SIG-M5 treated with dmso at 0.1 percent for 504 hours (cell line): ENCODE results near the gene GLI3.

Source experiments
- DNase-seq: peaks from one replicate; lab custom pipeline; 2025; ENCODE audit not compliant: unreplicated experiment; lab: John Stamatoyannopoulos, UW

The GLI3 gene

GRCh38 chr7:42085531-42085930, 151.5 kb downstream of the GLI3 start:
- DNase-seq, result no peak

GRCh38 chr7:42084263-42084662, 152.7 kb downstream of the GLI3 start:
- DNase-seq, result no peak

- no peak for DNase-seq
Observed at GRCh38 chr7:42083284-42083683, 153.7 kb downstream of the GLI3 start.

DNA sequence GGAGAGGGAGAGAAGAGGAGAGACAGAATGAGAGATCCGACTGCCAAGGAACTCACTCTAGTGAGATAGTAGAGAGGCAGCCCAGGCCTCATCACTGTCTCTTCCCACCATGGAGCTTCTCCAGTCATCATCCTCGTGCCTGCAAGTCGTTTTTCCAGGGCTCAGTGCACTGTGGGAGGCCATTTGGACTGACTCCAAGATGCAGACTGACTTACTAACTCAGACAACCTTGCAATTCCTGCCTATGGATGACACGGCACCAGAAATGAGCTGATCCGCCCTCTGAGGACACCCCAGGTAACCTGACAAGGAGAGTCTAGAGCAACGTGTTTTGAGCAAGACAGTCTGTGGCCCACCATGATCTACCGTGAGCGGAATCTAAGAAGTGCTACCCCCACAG, 154.9 kb downstream of the GLI3 start:
- no peak for DNase-seq

DNA sequence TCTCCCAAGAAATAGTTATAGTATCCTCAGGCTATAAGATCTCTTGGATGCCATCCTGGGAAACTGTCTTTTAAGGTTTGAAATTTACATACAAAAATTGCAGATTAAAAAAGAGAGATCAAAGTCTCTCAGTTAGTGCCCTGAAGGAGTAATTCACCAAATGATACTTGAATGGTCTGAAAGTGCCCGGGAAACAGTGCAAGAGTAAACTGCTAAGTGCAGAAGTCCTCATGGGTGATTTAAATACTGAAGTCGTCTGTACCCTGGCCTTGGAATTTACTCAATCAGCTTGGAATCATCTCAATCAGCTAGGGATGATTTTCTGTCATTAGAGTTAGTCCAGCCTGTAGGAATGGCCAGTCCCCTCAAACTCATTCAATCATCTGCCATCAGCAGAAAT, 155.3 kb downstream of the GLI3 start:
- no peak for DNase-seq

GRCh38 chr7:42080841-42081586, 156.0 kb downstream of the GLI3 start:
- no peak for DNase-seq

GRCh38 chr7:42077271-42078135, 159.5 kb downstream of the GLI3 start:
- DNase-seq, result no peak

GRCh38 chr7:42076870-42077269, 160.1 kb downstream of the GLI3 start:
- no peak for DNase-seq

DNA sequence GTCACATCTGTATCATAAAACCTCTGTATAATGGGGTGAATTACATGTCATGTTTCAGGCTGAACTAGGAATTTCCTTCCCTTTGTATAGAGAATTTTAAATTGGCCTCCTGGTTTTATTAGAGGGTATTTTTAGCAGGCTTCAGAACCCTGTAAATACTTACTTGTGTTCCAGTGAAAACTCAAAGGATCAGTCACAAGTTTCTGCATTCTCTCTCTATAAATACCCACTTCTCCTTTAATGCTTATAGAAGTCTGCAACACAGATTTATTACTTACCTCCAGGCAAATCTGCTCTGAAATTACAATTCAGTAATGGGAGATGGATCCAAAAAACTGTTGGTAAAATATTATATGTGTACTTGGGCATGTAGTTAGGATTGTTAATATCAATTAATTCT, 161.6 kb downstream of the GLI3 start:
- no peak for DNase-seq

DNA sequence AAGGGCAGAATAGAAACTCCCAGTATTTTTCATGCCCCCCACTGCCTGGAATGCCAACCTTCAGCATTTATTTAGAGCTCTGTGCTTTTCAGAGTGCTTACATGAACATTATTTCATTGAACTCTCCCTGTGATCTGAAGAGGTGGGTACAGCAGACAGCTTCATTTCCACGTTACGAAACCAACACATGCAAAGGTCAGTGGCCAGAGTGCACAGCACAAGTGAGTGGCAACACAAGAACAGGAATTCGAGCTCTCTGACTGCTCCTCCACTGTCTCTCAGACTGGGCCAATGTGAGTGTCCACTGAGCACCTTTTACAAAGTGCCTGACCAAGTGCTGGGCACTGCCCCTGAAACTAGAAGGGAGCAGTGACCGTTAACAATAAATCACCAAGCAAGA, 162.9 kb downstream of the GLI3 start:
- no peak for DNase-seq

DNA sequence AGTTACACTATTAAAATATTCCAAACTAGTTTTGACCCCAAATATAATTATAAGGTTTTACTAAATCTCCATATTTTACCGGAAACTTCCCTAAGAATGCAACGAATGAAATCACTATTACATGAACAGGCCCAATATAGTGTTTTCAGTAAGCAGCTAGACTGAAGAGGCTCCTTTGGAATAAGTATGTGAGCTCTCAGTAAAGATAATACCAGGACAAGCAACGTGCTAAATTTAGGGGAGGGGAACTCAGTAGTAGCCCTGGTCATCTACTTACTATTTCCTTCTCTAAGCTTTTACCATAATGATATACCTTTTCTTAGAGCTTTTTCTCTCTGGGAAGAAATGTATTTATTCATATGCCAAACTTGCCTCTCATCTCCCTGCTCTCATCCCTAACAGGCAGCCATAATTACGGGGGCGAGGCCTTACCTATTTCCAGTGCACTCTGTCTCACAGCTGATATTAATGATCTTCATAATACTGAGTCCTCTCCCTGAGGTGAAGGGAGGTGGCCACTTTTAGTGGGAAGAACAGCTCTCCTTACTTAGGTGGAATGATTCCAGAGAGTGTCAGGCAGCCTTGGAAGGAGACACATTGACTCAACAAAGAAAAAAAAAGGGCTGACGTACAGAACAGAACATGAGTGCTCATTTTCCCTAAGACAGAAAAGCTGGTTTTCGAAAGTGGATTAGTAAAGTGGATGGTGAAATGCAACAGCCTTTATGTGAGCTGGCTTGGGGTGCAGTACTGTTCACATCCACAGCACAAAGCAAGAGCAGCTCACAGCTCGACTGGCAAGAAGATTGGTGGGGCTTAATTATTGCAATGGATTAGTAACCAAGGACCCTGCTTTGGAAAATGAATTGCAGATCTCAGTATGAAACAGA, 165.4 kb downstream of the GLI3 start:
- DNase-seq, result no peak

DNA sequence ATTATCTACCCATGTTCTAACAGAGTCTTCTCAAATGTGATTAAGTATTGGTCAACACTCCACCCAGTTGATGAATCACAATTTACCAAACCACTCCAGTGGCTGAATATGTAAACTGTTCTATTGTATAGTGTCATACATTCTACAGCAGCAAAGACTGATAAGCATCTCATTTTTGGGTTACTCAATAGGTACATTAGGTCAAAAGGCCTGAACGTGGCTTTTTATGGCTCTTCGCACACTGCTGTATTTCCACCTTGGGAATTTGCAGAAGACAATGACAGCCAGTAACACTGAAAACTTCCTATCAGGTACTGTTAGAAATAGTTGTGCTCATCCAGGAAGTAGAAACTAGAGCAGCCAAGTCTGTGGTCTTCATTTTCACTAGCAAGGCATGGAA, 166.9 kb downstream of the GLI3 start:
- DNase-seq, result no peak

DNA sequence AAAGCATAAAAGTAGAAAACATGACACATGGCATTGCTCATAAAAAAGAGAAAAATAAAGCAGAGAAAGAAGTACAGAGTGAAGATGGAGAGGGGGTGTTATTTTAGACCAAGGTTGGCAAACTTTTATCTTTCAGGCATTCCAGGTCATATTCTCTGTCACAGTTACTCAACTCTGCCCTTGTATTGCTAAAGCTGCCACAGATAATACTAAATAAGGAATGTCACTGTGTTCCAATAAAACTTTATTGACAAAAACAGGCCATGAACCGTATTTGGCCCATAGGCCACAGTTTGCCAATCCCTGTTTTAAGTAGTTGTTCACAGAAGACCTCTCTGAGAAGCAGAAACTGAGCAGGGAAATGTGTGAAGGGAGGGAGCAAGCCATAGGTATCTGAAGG, 167.4 kb downstream of the GLI3 start:
- no peak for DNase-seq

DNA sequence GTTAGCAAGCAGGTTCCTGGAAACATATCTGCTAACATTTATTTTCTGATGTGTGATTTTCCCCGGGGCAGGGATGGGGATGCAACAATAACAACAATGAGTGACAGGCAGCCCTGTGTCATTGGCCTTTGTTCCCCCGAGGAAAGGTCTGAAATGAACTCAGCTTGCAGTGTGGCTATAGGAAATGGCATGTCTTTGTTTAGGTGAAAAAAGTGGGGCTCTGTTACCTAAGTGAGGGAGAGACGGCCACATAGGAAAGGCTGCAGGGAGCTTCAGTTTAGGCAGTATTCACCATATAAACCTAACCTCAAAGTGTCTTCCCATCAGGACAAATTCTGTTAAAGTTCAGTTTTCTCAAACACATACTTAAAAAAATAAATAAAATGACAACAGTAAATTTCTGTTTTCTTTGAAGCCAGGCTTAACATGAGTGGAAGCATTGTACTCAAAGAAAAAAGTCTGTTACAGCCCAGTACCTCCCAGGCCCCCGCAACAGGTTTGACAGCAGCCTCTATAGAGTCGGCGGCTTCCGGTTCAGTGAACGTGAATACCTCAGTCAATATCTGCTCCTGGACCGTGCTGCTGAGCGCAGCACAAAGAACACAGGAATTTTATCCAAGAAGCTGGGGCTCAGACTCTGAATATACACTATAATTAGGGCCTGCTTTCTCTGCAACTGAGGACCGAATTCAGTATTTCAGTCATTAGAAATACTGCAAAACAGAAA, 168.3 kb downstream of the GLI3 start:
- no peak for DNase-seq

DNA sequence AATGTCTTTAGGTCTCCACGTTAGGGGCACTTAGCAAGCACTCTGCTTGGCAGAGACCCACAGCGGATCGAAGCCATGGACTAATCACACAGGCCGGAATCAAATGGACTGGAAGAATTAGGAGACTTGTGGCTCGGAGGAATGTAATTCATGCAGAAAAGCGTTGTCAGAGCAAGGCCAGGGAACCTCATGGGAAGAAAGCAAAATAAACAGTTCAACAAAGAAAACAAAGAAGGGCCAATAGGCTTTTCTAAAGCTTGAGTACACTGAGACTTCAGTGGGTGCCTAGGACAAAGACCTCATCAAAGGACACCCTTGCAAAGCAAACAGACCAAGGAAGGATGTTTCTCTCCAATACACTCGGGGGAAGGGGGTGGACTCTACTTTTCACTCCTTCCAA, 171.1 kb downstream of the GLI3 start:
- DNase-seq, result no peak

- DNase-seq, result no peak
Observed at GRCh38 chr7:42065015-42065414, 172.0 kb downstream of the GLI3 start.

GRCh38 chr7:42064534-42064933, 172.5 kb downstream of the GLI3 start:
- no peak for DNase-seq

GRCh38 chr7:42059275-42059674, 177.7 kb downstream of the GLI3 start:
- no peak for DNase-seq

GRCh38 chr7:42057331-42057730, 179.7 kb downstream of the GLI3 start:
- no peak for DNase-seq

- no peak for DNase-seq
Observed at GRCh38 chr7:42055171-42055570, 181.8 kb downstream of the GLI3 start.

DNA sequence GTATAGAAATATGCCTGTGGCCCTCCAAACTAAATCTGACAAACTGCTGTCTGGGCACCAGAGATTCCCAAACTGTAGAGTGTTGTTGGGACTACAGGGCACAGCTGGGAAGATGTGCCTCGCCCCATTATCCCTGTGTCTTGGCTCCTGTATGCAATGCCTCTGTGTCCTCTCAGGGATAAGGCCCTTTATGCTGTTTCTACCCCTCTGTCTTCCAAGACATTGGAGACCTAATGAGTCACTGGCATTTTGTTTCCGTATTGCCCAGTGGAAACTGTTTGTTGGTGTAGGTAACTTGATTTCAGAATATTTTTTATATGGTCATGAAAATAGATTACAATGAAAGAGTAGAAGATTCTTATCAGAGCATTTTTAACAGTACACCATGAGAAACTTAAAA, 183.2 kb downstream of the GLI3 start:
- DNase-seq, result no peak
